Endothelial cell of hepatic sinusoid (primary cell): ENCODE results near the gene PGGT1B.

ENCODE experiments used
- in situ Hi-C: cut with HindIII; loops from 2 replicates; pipeline ENCODE4 v1.10.0; 2017; ENCODE audit warnings: low sequenced_read_pairs

Gene PGGT1B

GRCh38 chr5:115184770-115185169, 77.9 kb downstream of the PGGT1B start:
- in situ Hi-C loops = no loop called here

- in situ Hi-C loops = no loop called here
These were observed 80.9 kb downstream of the PGGT1B start for GRCh38 chr5:115181757-115182156.

- in situ Hi-C loops = no loop called here
These were observed 82.4 kb downstream of the PGGT1B start for GRCh38 chr5:115180165-115180709.

GRCh38 chr5:115179394-115180164, 83.1 kb downstream of the PGGT1B start:
- in situ Hi-C loops = no loop called here

GRCh38 chr5:115179030-115179393, 83.7 kb downstream of the PGGT1B start:
- in situ Hi-C loops = no loop called here

GRCh38 chr5:115170929-115171510, 91.7 kb downstream of the PGGT1B start:
- in situ Hi-C loops = no loop called here

- in situ Hi-C loops = no loop called here
These were observed 92.3 kb downstream of the PGGT1B start for GRCh38 chr5:115170134-115170928.

- in situ Hi-C loops = no loop called here
These were observed 93.1 kb downstream of the PGGT1B start, which contains the start of gene TRIM36 for GRCh38 chr5:115169487-115170133. Gene TRIM36 (minus strand): TSS chr5:115169908. CDS start chr5:115169634, 274 bp downstream.

GRCh38 chr5:115168829-115169486, 93.7 kb downstream of the PGGT1B start:
- in situ Hi-C loops = no loop called here

GRCh38 chr5:115166744-115167393, 95.8 kb downstream of the PGGT1B start:
- in situ Hi-C loops = no loop called here

- in situ Hi-C loops = no loop called here
These were observed 96.9 kb downstream of the PGGT1B start for GRCh38 chr5:115165790-115166189.

GRCh38 chr5:115160975-115161475, 101.7 kb downstream of the PGGT1B start:
- in situ Hi-C loops = no loop called here
